ENCODE data around the gene UQCC3.

- TF ChIP-seq CTCF (IDR thresholded peaks at IDR 0.05) (no peak), POLR2A (IDR thresholded peaks at IDR 0.05) (no peak)
These were observed 45.3 kb downstream of the UQCC3 start for GRCh38 chr11:62716816-62717215.
